Esophagus (tissue), 2 donors: ENCODE results near the gene GAB4. TPM values are rescaled to one million over a fixed set of nuclear protein-coding genes. Genes with fewer than 3 reads are reported as not detected.

Experiments used
- H3K27ac ChIP-seq, 2 donors: one replicate each; pipeline ENCODE4 v1.5.1; 2013; ENCODE audit warnings: low read depth in 2 of 2, mild to moderate bottlenecking in 2 of 2, inconsistent platforms in 1 of 2, low read length in 1 of 2, moderate library complexity in 1 of 2
- H3K27me3 ChIP-seq, 2 donors: one replicate each; pipeline ENCODE4 v1.6.1; 2013; ENCODE audit warnings: low read length in 2 of 2, control low read depth in 1 of 2, mild to moderate bottlenecking in 1 of 2; ENCODE audit not compliant: insufficient read depth in 2 of 2, control insufficient read depth in 1 of 2
- H3K36me3 ChIP-seq, 2 donors: one replicate each; pipeline ENCODE4 v1.6.1; 2013; ENCODE audit warnings: low read length in 1 of 2; ENCODE audit not compliant: control insufficient read depth in 2 of 2, insufficient read depth in 2 of 2
- H3K4me1 ChIP-seq, 2 donors: one replicate each; pipeline ENCODE4 v1.6.1; 2013; ENCODE audit warnings: low read length in 1 of 2; ENCODE audit not compliant: control insufficient read depth in 2 of 2, insufficient read depth in 2 of 2
- H3K4me3 ChIP-seq, 2 donors: one replicate each; pipeline ENCODE4 v1.5.1; 2013; ENCODE audit warnings: low read length in 2 of 2, mild to moderate bottlenecking in 2 of 2, low read depth in 1 of 2, moderate library complexity in 1 of 2
- H3K9me3 ChIP-seq, 2 donors: one replicate each; pipeline ENCODE4 v1.6.1; 2013; ENCODE audit warnings: mild to moderate bottlenecking in 2 of 2, low read depth in 1 of 2, low read length in 1 of 2, moderate library complexity in 1 of 2; ENCODE audit not compliant: control insufficient read depth in 2 of 2, insufficient read depth in 1 of 2
- WGBS, 2 donors: extraction: QIAGEN DNeasy Blood & Tissue Kit; methylation state at CpG; one replicate each; pipeline ENCODE4 v1.1.7; 2013; 5-methylcytosine and 5-hydroxymethylcytosine counted together
- polyA plus RNA-seq, 2 donors: library from polyadenylated mRNA; stranded (reverse); fragments of 200-250 nt; gene quantifications; one replicate each; pipeline ENCODE4 v1.2.3, GENCODE V29; 2013
- donor health status: healthy with polysubstance abuse.
- donor health status: Bipolar disorder and iron deficiency.

GAB4 gene
- polyA plus RNA-seq, 2 donors, result not detected

- Histone ChIP-seq H3K4me1 (no peaks in the 10 kb centered on the region), H3K4me3 (no peak overlapping the region), H3K27me3 (no peaks in the 10 kb centered on the region), H3K9me3 (no peaks in the 10 kb centered on the region), H3K27ac (no peak overlapping the region), H3K36me3 (no peaks in the 10 kb centered on the region)
- WGBS, 2 donors, result 70% methylated on average over 4 of the region's 4 CpGs
Observed at GRCh38 chr22:16960884-16961249, 47.2 kb downstream of the GAB4 start.

GRCh38 chr22:16960220-16960883, 47.7 kb downstream of the GAB4 start:
- no peaks in the 10 kb centered on the region for H3K9me3 ChIP-seq
- H3K36me3 ChIP-seq, result no peaks in the 10 kb centered on the region
- H3K4me1 ChIP-seq, result no peaks in the 10 kb centered on the region
- no peaks in the 10 kb centered on the region for H3K27me3 ChIP-seq
- H3K27ac ChIP-seq, result no peak overlapping the region
- WGBS, 2 donors, result 77 to 78% methylated on average over 3 of the region's 3 CpGs
- H3K4me3 ChIP-seq, result no peak overlapping the region

- Histone ChIP-seq H3K4me1 (no peaks in the 10 kb centered on the region), H3K9me3 (no peaks in the 10 kb centered on the region), H3K27ac (no peak overlapping the region), H3K27me3 (no peaks in the 10 kb centered on the region), H3K36me3 (no peaks in the 10 kb centered on the region), H3K4me3 (no peak overlapping the region)
- WGBS, 2 donors, result 84 to 85% methylated on average over 10 of the region's 10 CpGs
Observed at GRCh38 chr22:16959345-16959930, 48.6 kb downstream of the GAB4 start.

GRCh38 chr22:16958475-16958874, 49.5 kb downstream of the GAB4 start:
- no peaks in the 10 kb centered on the region for H3K27me3 ChIP-seq
- 62 to 80% methylated on average over 2 of the region's 2 CpGs for WGBS, 2 donors
- H3K4me3 ChIP-seq, result no peak overlapping the region
- H3K9me3 ChIP-seq, result no peaks in the 10 kb centered on the region
- H3K4me1 ChIP-seq, result no peaks in the 10 kb centered on the region
- no peaks in the 10 kb centered on the region for H3K36me3 ChIP-seq
- no peak overlapping the region for H3K27ac ChIP-seq

GRCh38 chr22:16957781-16958180, 50.2 kb downstream of the GAB4 start:
- H3K36me3 ChIP-seq, result no peaks in the 10 kb centered on the region
- no peaks in the 10 kb centered on the region for H3K27me3 ChIP-seq
- H3K4me1 ChIP-seq, result no peaks in the 10 kb centered on the region
- no peak overlapping the region for H3K27ac ChIP-seq
- H3K4me3 ChIP-seq, result no peak overlapping the region
- WGBS, 2 donors, result 77 to 85% methylated on average over 7 of the region's 7 CpGs
- H3K9me3 ChIP-seq, result no peaks in the 10 kb centered on the region

- WGBS, 2 donors, result 80 to 86% methylated on average over 6 of the region's 6 CpGs
- H3K9me3 ChIP-seq, result no peaks in the 10 kb centered on the region
- H3K4me3 ChIP-seq, result no peak overlapping the region
- H3K27me3 ChIP-seq, result no peaks in the 10 kb centered on the region
- H3K27ac ChIP-seq, result no peak overlapping the region
- H3K36me3 ChIP-seq, result no peaks in the 10 kb centered on the region
- no peaks in the 10 kb centered on the region for H3K4me1 ChIP-seq
Observed at GRCh38 chr22:16956290-16956689, 51.7 kb downstream of the GAB4 start.

- Histone ChIP-seq H3K4me3 (no peak overlapping the region), H3K27ac (no peak overlapping the region)
- WGBS, 2 donors, result 24 to 46% methylated on average over 2 of the region's 2 CpGs
Observed at GRCh38 chr22:16955678-16956210, 52.3 kb downstream of the GAB4 start.

GRCh38 chr22:16955081-16955480, 52.9 kb downstream of the GAB4 start:
- Histone ChIP-seq H3K4me3 (no peak overlapping the region), H3K27me3 (no peaks in the 10 kb centered on the region), H3K4me1 (no peaks in the 10 kb centered on the region), H3K36me3 (no peaks in the 10 kb centered on the region), H3K27ac (no peak overlapping the region), H3K9me3 (no peaks in the 10 kb centered on the region)
- WGBS, 2 donors, result 73 to 83% methylated on average over 5 of the region's 5 CpGs

More at GRCh38 chr22:16955678-16956210, 52.3 kb downstream of the GAB4 start:
- no peaks in the 10 kb centered on the region for H3K36me3 ChIP-seq
- no peaks in the 10 kb centered on the region for H3K27me3 ChIP-seq
- no peaks in the 10 kb centered on the region for H3K9me3 ChIP-seq
- no peaks in the 10 kb centered on the region for H3K4me1 ChIP-seq

- no peaks in the 10 kb centered on the region for H3K4me1 ChIP-seq
- 77 to 79% methylated on average over 5 of the region's 5 CpGs for WGBS, 2 donors
Observed at GRCh38 chr22:16954060-16954403, 54.0 kb downstream of the GAB4 start.

More at GRCh38 chr22:16954060-16954403, 54.0 kb downstream of the GAB4 start:
- Histone ChIP-seq H3K4me3 (no peak overlapping the region), H3K36me3 (no peaks in the 10 kb centered on the region), H3K27me3 (no peaks in the 10 kb centered on the region), H3K27ac (no peak overlapping the region), H3K9me3 (no peaks in the 10 kb centered on the region)
